Subcutaneous abdominal adipose tissue (tissue), 5 donors: ENCODE measurements around the gene PTHLH.

Experiments used
- H3K27ac ChIP-seq: one replicate; pipeline ENCODE4 v1.7.0; 2013; ENCODE audit warnings: low read depth, mild to moderate bottlenecking, inconsistent platforms, low read length, moderate library complexity
- H3K27me3 ChIP-seq, 5 donors: one replicate each; pipeline ENCODE4 v1.7.0; 2013; ENCODE audit warnings: low read length in 5 of 5, inconsistent platforms in 1 of 5; ENCODE audit not compliant: control insufficient read depth in 5 of 5, insufficient read depth in 4 of 5
- H3K36me3 ChIP-seq, 5 donors: one replicate each; pipeline ENCODE4 v1.7.0; 2013; ENCODE audit warnings: low read length in 5 of 5; ENCODE audit not compliant: control insufficient read depth in 5 of 5, insufficient read depth in 5 of 5
- H3K4me1 ChIP-seq, 5 donors: one replicate each; pipeline ENCODE4 v1.7.0; 2013; ENCODE audit warnings: low read length in 5 of 5, mild to moderate bottlenecking in 3 of 5, moderate library complexity in 1 of 5; ENCODE audit not compliant: control insufficient read depth in 5 of 5, insufficient read depth in 5 of 5
- H3K4me3 ChIP-seq, 5 donors: one replicate each; pipeline ENCODE4 v1.7.0; 2013; ENCODE audit warnings: low read length in 5 of 5, low read depth in 1 of 5
- H3K9ac ChIP-seq, 5 donors: one replicate each; pipeline ENCODE4 v1.7.0; 2013; ENCODE audit warnings: low read length in 5 of 5, mild to moderate bottlenecking in 4 of 5, moderate library complexity in 3 of 5
- H3K9me3 ChIP-seq, 5 donors: one replicate each; pipeline ENCODE4 v1.7.0; 2013; ENCODE audit warnings: low read length in 5 of 5; ENCODE audit not compliant: control insufficient read depth in 5 of 5
- donor health status: healthy.
- donor health status: healthy.
- donor health status: healthy.
- donor health status: healthy.
- donor health status: healthy.

Gene PTHLH

GRCh38 chr12:27972721-27973120, at the start of gene PTHLH:
TSS of gene PTHLH (minus strand) at chr12:27972733. CDS start at chr12:27969494, 3,239 bp downstream.
- H3K4me3 ChIP-seq: no peak within 1 kb of the TSS
- H3K27ac ChIP-seq: no peak within 1 kb of the TSS
- H3K4me1 ChIP-seq: peaks cover 3 to 38% (median 36%) of the 10 kb centered on the region in 5 donors
- H3K9ac ChIP-seq: no peak within 1 kb of the TSS
- H3K36me3 ChIP-seq: no peaks in the 10 kb centered on the region
- H3K9me3 ChIP-seq: no peaks in the 10 kb centered on the region
- peaks cover 18 to 57% (median 40%) of the 10 kb centered on the region in 5 donors for H3K27me3 ChIP-seq

DNA sequence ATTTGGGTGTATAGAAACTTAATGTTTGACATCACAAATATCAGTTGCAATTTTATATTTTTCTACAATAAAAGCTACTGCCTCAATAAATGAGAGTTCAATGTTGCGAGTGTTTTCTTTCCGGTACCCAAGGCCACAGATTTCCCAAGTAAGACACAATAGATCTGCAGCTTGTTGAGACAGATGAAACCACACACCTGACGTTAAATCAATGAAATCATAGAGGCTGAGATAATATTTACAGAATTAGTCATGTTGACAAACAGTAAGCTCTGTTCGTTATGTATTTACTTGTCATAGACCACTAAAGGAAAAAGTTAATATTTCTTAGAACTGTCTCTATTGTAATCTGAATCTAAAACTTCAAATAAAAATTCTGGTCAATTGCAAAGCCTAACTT, 49.2 kb upstream of the PTHLH start:
- Histone ChIP-seq H3K9me3 (no peaks in the 10 kb centered on the region), H3K4me1 (peaks cover 0 to 4% (median 0%) of the 10 kb centered on the region in 5 donors), H3K36me3 (no peaks in the 10 kb centered on the region), H3K4me3 (no peak overlapping the region), H3K27me3 (peaks cover 0 to 2% (median 0%) of the 10 kb centered on the region in 5 donors), H3K27ac (no peak overlapping the region), H3K9ac (no peak overlapping the region)

DNA sequence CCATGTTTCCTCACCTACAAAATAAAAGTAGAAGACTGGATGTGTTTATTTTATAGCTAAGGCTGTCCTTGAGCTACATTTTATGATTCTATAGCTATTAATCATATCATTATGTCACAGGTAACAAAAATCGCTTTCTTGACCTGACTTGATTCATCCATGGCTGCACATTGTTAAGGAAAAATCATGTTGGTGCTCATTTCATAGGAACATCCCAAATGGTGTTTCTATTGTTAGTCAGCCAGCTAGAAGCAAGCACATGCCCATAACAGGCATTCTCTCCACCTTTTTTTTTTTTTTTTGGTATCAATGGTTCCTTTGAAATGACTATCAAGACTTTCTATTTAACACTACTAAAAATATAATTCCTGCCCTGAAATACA, 45.3 kb upstream of the PTHLH start:
- H3K9me3 ChIP-seq: no peaks in the 10 kb centered on the region
- no peak overlapping the region for H3K4me3 ChIP-seq
- no peak overlapping the region for H3K9ac ChIP-seq
- no peaks in the 10 kb centered on the region for H3K36me3 ChIP-seq
- peaks cover 0 to 2% (median 0%) of the 10 kb centered on the region in 5 donors for H3K27me3 ChIP-seq
- peaks cover 0 to 4% (median 0%) of the 10 kb centered on the region in 5 donors for H3K4me1 ChIP-seq
- no peak overlapping the region for H3K27ac ChIP-seq

DNA sequence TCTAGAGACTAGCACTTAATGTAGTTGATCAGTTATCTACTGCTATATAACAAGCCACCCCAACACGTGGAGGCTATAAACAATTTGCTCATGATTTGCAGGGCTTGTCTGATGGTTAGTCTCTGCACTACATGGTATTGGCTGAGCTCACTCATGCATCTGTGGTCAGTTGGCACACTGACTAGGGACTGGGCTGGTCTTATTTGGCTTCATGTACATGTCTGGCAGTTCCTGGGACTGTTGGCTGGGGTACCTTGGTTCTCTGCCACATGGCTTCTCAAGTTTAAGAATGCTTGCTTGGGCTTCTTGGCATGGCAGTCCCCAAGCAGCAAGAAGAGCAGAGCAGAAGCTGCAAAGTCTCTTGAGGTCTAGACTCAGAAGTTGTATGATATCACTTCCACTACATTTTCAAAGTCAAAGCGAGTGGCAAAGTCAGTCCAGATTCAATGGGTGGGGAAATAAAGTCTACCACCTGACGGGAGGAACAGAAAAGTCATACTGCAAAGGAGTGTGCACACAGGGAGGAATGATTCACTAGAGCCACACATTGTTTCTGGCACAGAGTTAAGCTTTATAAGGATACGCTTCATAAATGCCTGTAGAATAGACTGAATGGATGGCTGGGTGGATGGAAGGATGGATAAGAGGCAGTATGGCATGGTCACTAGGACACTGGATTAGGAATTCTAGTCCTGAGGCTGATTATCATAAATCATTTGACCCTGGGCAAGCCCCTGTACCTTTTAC, 44.8 kb upstream of the PTHLH start:
- H3K9ac ChIP-seq: no peak overlapping the region
- H3K27ac ChIP-seq: no peak overlapping the region
- no peaks in the 10 kb centered on the region for H3K36me3 ChIP-seq
- peaks cover 0 to 2% (median 0%) of the 10 kb centered on the region in 5 donors for H3K27me3 ChIP-seq
- H3K4me3 ChIP-seq: no peak overlapping the region
- peaks cover 0 to 4% (median 0%) of the 10 kb centered on the region in 5 donors for H3K4me1 ChIP-seq
- H3K9me3 ChIP-seq: no peaks in the 10 kb centered on the region

DNA sequence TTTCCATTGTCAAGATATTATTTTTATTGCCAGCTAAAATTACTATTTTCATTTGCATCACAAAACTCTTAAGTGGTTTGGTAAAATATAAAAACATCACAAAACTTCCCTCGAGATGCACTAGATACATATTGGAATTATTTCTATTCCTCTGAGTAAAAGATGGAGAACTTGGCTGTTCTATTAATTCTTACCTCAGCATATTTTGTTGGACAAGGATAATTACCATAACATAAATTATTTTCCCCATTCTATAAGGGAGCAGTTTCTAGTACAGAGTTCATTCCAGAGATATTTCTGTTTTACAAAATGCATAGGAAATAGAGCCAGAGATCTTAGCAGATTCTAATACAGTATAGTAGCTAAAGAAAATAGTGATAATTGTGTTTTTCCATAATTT, 42.6 kb upstream of the PTHLH start:
- Histone ChIP-seq H3K9me3 (no peaks in the 10 kb centered on the region), H3K27me3 (peaks cover 0 to 2% (median 0%) of the 10 kb centered on the region in 5 donors), H3K4me3 (no peak overlapping the region), H3K9ac (no peak overlapping the region), H3K4me1 (peaks cover 0 to 4% (median 0%) of the 10 kb centered on the region in 5 donors), H3K36me3 (no peaks in the 10 kb centered on the region), H3K27ac (no peak overlapping the region)

DNA sequence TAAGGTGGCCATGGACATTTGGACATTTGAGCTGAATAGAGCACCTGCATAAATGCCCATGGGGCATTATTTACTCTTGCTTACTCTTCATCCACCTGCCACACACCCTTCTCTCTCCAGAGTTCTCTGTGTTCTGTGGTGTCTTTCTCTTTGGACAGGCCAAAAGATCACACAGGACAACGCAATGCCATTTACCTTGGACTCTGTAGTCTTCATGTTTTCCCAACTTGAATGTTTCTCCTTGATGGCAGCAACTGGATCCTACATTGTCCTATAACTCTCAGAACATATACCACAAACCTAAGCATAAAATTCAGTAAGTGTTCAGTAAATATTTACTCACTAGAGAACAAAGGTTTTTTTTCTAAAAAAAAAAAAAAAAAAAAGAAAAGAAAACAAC, 41.7 kb upstream of the PTHLH start:
- H3K4me1 ChIP-seq: peaks cover 0 to 4% (median 0%) of the 10 kb centered on the region in 5 donors
- no peaks in the 10 kb centered on the region for H3K9me3 ChIP-seq
- H3K27me3 ChIP-seq: peaks cover 0 to 2% (median 0%) of the 10 kb centered on the region in 5 donors
- H3K9ac ChIP-seq: no peak overlapping the region
- no peak overlapping the region for H3K4me3 ChIP-seq
- no peaks in the 10 kb centered on the region for H3K36me3 ChIP-seq
- H3K27ac ChIP-seq: no peak overlapping the region

DNA sequence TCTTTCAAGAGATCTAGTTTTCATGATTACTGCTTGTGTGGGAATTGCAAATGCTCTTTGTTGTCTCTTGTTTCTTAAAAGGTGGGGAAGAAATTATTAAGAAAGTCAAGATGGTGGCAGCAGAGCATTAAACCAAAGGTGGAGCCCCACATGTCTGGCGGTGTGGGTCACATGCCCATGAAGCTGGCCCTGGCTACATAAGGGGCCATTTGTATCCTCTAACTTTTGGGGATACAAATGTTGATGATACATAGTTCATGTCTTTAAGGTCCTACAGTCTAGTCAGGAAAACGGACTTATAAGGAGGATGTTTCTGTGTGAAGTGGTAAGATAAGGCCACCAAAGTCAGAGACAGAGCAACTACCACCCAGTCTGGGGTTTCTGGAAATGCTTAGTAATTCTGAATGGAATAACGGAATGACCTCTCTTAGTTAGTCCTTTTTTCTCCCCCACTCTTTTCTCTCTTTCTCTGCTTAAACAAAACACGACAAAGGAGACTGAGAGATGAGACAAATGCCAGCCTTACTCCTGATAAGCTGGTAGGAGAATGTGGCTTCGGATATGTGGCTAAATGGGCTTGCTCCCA, 39.9 kb upstream of the PTHLH start:
- Histone ChIP-seq H3K9ac (no peak overlapping the region), H3K36me3 (no peaks in the 10 kb centered on the region), H3K4me3 (no peak overlapping the region), H3K4me1 (peaks cover 0 to 2% (median 0%) of the 10 kb centered on the region in 5 donors), H3K27me3 (no peaks in the 10 kb centered on the region), H3K9me3 (no peaks in the 10 kb centered on the region), H3K27ac (no peak overlapping the region)

- no peaks in the 10 kb centered on the region for H3K9me3 ChIP-seq
- H3K27ac ChIP-seq: no peak overlapping the region
- no peaks in the 10 kb centered on the region for H3K27me3 ChIP-seq
- H3K4me3 ChIP-seq: no peak overlapping the region
- no peaks in the 10 kb centered on the region for H3K36me3 ChIP-seq
- no peak overlapping the region for H3K9ac ChIP-seq
- no peaks in the 10 kb centered on the region for H3K4me1 ChIP-seq
These were observed 37.5 kb upstream of the PTHLH start for GRCh38 chr12:28010036-28010435.

- H3K27me3 ChIP-seq: no peaks in the 10 kb centered on the region
- no peaks in the 10 kb centered on the region for H3K4me1 ChIP-seq
- no peak overlapping the region for H3K9ac ChIP-seq
- no peaks in the 10 kb centered on the region for H3K36me3 ChIP-seq
- no peaks in the 10 kb centered on the region for H3K9me3 ChIP-seq
- no peak overlapping the region for H3K4me3 ChIP-seq
- no peak overlapping the region for H3K27ac ChIP-seq
These were observed 27.4 kb upstream of the PTHLH start for GRCh38 chr12:27999970-28000369.

DNA sequence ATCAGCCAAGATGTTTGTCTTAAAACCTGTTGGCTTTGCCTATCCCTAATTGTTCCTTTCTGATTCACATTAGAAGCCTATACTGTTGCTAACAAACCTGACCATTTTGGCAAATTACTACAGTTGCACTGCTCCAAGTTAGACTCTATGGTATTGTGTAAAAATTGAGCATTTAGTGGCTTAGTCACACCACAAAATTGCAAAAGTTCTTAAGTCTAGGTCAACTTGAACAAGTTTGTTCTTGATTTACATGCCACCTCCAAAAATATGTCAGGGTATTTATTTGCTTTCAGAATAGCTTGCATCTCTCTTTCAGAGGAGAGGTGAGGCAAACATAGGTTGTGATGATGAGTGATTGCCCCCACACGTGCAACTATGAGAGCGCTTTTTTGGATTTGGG, 27.0 kb upstream of the PTHLH start:
- Histone ChIP-seq H3K9ac (no peak overlapping the region), H3K27me3 (no peaks in the 10 kb centered on the region), H3K4me1 (no peaks in the 10 kb centered on the region), H3K27ac (no peak overlapping the region), H3K9me3 (no peaks in the 10 kb centered on the region), H3K4me3 (no peak overlapping the region), H3K36me3 (no peaks in the 10 kb centered on the region)
